HT-29 (cell line): Measurements from ENCODE around the gene PHKA1. TPM values are rescaled to one million over a fixed set of nuclear protein-coding genes. Genes with fewer than 3 reads are reported as not detected.
A peak's percentile ranks its signal among the peaks of the same experiment; 100 is the strongest.
"Not testable (repeated sequence)": the region's sequence is repeated elsewhere in the genome, so short reads cannot be mapped to it uniquely, and the experiment has no call there.

ENCODE experiments used
- DNase-seq: peaks from one replicate; pipeline ENCODE4 v3.0.0-alpha.2; 2015; ENCODE audit warnings: low spot score
- total RNA-seq: library from RNA; depleted of rRNA; stranded (reverse); fragments of >200 nt; shearing (Covaris generic); gene quantifications from 2 replicates; pipeline ENCODE4 v1.2.3, GENCODE V29; 2014

The PHKA1 gene
- total RNA-seq, 1 experiment from 2014 or later: 5.9 TPM

GRCh38 chrX:72669508-72669907 is 44.6 kb downstream of the PHKA1 start:
- DNase-seq: not testable (repeated sequence)

GRCh38 chrX:72666451-72666850 is 47.7 kb downstream of the PHKA1 start:
- no peak for DNase-seq

- no peak for DNase-seq
Measured at GRCh38 chrX:72663737-72664136, 50.4 kb downstream of the PHKA1 start.

GRCh38 chrX:72662020-72662747 is 51.9 kb downstream of the PHKA1 start:
- DNase-seq: no peak

- DNase-seq: no peak
Measured at GRCh38 chrX:72659723-72660122, 54.4 kb downstream of the PHKA1 start.

GRCh38 chrX:72652082-72652481 is 62.0 kb downstream of the PHKA1 start:
- no peak for DNase-seq

- DNase-seq: no peak
Measured at GRCh38 chrX:72644946-72645345, 69.2 kb downstream of the PHKA1 start.

GRCh38 chrX:72641611-72642010 is 72.5 kb downstream of the PHKA1 start:
- no peak for DNase-seq

GRCh38 chrX:72635930-72636329 is 78.2 kb downstream of the PHKA1 start:
- no peak for DNase-seq

- no peak for DNase-seq
Measured at GRCh38 chrX:72634331-72634730, 79.8 kb downstream of the PHKA1 start.

- DNase-seq: no peak
Measured at GRCh38 chrX:72630185-72630584, 83.9 kb downstream of the PHKA1 start.

- no peak for DNase-seq
Measured at GRCh38 chrX:72624194-72624593, 89.9 kb downstream of the PHKA1 start.

GRCh38 chrX:72621625-72622485 is 92.3 kb downstream of the PHKA1 start:
- DNase-seq: peak; percentile 48

- peak; percentile 56 for DNase-seq
Measured at GRCh38 chrX:72621163-72621562, 92.9 kb downstream of the PHKA1 start.

GRCh38 chrX:72620550-72621145 is 93.5 kb downstream of the PHKA1 start:
- DNase-seq: peak; percentile 91

GRCh38 chrX:72609313-72609712 is 104.8 kb downstream of the PHKA1 start:
- DNase-seq: peak; percentile 47

- no peak for DNase-seq
Measured at GRCh38 chrX:72604705-72605104, 109.4 kb downstream of the PHKA1 start.

- no peak for DNase-seq
Measured at GRCh38 chrX:72604112-72604511, 110.0 kb downstream of the PHKA1 start.

GRCh38 chrX:72591038-72591437 is 123.1 kb downstream of the PHKA1 start:
- DNase-seq: not testable (repeated sequence)

- DNase-seq: no peak
Measured at GRCh38 chrX:72584163-72584562, 129.9 kb downstream of the PHKA1 start.

GRCh38 chrX:72576141-72576894 is 137.8 kb downstream of the PHKA1 start:
- no peak for DNase-seq

GRCh38 chrX:72573158-72573511 is 141.0 kb downstream of the PHKA1 start:
- DNase-seq: no peak
